ENCODE data around the gene ANKZF1. TPM values are rescaled to one million over a fixed set of nuclear protein-coding genes. Genes with fewer than 3 reads are reported as not detected.
A peak's percentile ranks its signal among the peaks of the same experiment; 100 is the strongest.

ANKZF1 gene
- total RNA-seq, 1 donor from 2014 or later, result 38.0 TPM

DNA sequence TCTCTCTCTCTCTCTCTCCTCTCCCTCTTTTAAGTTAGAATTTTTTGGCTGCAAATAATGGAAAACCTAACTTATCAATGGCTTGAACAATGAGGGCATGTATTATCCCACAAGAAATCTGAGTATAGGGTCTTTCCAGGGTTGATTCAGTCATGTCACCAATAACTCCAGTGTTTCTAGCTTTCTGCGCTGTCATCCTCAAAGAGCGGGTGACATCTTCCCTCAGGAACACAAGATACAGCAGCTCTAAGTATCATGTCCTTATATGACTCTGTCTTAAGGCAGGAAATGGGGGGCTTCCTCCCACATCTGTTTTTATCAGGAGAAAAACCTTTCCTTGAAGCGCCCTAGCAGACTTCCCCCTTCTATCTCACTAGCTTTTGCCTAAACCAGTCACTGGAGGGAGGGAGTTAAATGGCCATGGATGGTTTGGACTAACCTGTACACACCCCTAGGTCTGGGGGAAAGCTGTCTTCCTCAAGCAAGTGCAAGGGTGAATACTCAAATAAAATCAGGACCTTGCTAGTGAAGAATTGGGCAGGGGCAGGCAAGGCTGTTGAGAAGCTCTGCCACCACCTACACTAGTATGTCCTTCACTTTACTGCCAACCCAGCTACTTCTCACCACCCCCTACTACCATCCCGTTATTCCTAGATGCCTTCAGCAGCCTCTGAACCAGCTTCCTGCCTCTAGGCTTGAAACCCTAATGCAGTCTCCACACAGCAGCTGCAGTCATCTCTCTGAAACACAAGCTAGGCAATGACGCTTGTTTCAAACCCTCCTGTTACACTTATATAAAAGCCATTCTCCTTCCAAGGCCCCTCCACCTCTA is 31.6 kb downstream of the ANKZF1 start:
- no peak overlapping the region for H3K4me3 Mint-ChIP-seq (ENCODE audit: unreplicated experiment)
- no peak for DNase-seq (ENCODE audit: low spot score)
- no peaks in the 10 kb centered on the region for H3K4me1 Mint-ChIP-seq (ENCODE audit: low read depth)
- peaks cover 18% of the 10 kb centered on the region for H3K27me3 Mint-ChIP-seq (ENCODE audit: low read depth)
- TF ChIP-seq, protein P1, sequence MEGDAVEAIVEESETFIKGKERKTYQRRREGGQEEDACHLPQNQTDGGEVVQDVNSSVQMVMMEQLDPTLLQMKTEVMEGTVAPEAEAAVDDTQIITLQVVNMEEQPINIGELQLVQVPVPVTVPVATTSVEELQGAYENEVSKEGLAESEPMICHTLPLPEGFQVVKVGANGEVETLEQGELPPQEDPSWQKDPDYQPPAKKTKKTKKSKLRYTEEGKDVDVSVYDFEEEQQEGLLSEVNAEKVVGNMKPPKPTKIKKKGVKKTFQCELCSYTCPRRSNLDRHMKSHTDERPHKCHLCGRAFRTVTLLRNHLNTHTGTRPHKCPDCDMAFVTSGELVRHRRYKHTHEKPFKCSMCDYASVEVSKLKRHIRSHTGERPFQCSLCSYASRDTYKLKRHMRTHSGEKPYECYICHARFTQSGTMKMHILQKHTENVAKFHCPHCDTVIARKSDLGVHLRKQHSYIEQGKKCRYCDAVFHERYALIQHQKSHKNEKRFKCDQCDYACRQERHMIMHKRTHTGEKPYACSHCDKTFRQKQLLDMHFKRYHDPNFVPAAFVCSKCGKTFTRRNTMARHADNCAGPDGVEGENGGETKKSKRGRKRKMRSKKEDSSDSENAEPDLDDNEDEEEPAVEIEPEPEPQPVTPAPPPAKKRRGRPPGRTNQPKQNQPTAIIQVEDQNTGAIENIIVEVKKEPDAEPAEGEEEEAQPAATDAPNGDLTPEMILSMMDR (IDR thresholded peaks at IDR 0.05), result no peak
- peaks cover 2% of the 10 kb centered on the region for H3K36me3 Mint-ChIP-seq (ENCODE audit: low read depth)
- H3K9me3 Mint-ChIP-seq (ENCODE audit: low read depth), result no peaks in the 10 kb centered on the region
- H3K27ac Mint-ChIP-seq (ENCODE audit: unreplicated experiment), result no peak overlapping the region

DNA sequence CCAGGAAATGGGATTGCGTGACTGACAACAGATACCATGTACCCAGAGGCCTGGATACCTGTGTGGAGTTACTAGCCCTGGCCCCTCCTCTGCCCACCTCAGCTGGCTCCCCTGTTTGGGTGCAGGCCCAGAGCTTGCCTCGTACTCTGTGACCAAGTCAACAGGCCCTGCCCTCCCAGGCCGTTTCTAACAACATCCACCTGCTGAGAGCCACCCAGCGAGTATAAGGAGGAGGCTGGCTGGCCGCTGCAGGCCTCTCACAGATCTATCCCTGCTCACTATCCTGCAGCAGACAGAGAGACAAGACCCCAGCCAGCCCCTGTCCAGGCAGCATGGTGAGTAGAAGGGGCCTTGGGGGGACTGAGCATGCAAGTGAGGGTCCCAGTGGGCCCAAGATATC is 36.6 kb downstream of the ANKZF1 start:
- TF ChIP-seq, protein P1 (IDR thresholded peaks at IDR 0.05), result no peak
- no peaks in the 10 kb centered on the region for H3K9me3 Mint-ChIP-seq (ENCODE audit: low read depth)
- H3K4me1 Mint-ChIP-seq (ENCODE audit: low read depth), result peaks cover 4% of the 10 kb centered on the region
- DNase-seq (ENCODE audit: low spot score), result no peak
- H3K4me3 Mint-ChIP-seq (ENCODE audit: unreplicated experiment), result no peak overlapping the region
- no peak overlapping the region for H3K27ac Mint-ChIP-seq (ENCODE audit: unreplicated experiment)
- peaks cover 2% of the 10 kb centered on the region for H3K27me3 Mint-ChIP-seq (ENCODE audit: low read depth)
- peaks cover 2% of the 10 kb centered on the region for H3K36me3 Mint-ChIP-seq (ENCODE audit: low read depth)

DNA sequence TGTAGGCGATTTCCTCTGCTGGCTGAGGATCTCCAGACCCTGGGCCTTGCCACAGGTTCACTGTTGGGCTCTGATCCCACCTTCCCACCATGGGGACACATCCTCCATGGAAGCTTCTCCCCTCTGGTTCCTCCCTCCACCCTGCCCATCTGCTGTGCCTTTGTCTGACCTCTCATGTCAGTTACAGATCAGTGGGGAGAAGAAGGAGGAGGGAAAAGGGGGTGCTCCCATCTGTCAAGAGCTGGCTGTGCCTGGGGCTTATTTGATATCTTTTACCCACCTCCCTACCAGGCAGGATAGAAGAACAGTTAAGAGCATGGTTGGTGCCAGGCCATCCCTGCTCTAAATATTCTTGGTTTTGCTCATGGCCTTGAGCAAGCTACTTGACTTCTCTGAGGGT is 37.3 kb downstream of the ANKZF1 start:
- peaks cover 4% of the 10 kb centered on the region for H3K4me1 Mint-ChIP-seq (ENCODE audit: low read depth)

DNA sequence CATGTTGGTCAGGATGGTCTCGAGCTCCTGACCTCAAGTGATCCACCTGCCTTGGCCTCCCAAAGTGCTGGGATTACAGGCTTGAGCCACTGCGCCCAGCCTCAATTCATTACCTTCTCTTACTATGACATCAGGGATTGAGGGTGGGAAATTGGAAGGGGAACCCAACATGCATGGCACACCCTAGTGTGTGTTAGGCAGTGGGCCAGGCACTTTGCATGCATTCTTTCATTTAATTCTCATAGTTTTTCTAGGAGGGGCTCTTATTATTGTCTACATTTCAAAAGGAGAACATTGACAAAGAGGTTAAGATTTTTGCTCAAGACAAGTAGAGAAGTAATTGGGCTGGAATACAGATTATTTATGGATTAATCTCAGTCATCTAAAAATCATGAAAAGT is 38.7 kb downstream of the ANKZF1 start:
- DNase-seq (ENCODE audit: low spot score), result peak; percentile 10
- H3K4me3 Mint-ChIP-seq (ENCODE audit: unreplicated experiment), result no peak overlapping the region
- H3K36me3 Mint-ChIP-seq (ENCODE audit: low read depth), result no peaks in the 10 kb centered on the region
- peaks cover 4% of the 10 kb centered on the region for H3K4me1 Mint-ChIP-seq (ENCODE audit: low read depth)
- H3K9me3 Mint-ChIP-seq (ENCODE audit: low read depth), result no peaks in the 10 kb centered on the region
- H3K27ac Mint-ChIP-seq (ENCODE audit: unreplicated experiment), result no peak overlapping the region
- TF ChIP-seq, protein P1 (IDR thresholded peaks at IDR 0.05), result no peak
- no peaks in the 10 kb centered on the region for H3K27me3 Mint-ChIP-seq (ENCODE audit: low read depth)

More for the DNA sequence above, 37.3 kb downstream of the ANKZF1 start:
- Mint-ChIP-seq H3K4me3 (ENCODE audit: unreplicated experiment) (no peak overlapping the region), H3K36me3 (ENCODE audit: low read depth) (peaks cover 2% of the 10 kb centered on the region), H3K27me3 (ENCODE audit: low read depth) (peaks cover under 1% of the 10 kb centered on the region), H3K9me3 (ENCODE audit: low read depth) (no peaks in the 10 kb centered on the region), H3K27ac (ENCODE audit: unreplicated experiment) (no peak overlapping the region)
- TF ChIP-seq, protein P1 (IDR thresholded peaks at IDR 0.05), result no peak
- no peak for DNase-seq (ENCODE audit: low spot score)

DNA sequence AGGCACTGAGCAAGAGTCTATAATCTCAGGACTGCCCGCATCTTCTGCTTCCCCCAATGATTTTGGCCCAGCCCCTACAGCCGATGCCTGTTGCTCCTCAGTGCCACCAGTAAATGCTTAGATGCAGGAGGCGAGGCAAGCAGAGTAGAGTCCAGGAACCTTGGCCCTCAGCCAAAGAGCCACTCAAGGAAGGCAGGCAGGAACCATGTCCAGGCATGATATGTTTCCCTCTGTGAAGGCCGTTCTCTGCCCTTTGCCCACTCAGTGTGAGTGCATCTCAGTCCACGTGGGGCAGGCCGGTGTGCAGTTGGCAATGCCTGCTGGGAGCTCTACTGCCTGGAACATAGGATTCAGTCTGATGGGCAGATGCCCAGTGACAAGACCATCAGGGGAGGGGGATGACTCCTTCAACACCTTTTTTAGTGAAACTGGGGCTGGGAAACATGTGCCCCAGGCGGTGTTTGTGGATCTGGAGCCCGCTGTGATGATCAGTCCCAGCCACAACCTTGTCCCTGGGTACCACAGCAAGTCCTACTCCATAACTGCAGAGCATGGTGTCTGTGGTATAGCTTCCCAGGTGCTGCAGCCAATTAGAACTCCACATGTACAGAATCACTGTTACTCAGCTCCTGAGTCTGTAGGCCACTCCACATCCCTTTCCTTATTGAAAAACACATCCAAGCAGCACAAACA is 39.9 kb downstream of the ANKZF1 start:
- TF ChIP-seq, protein P1 (IDR thresholded peaks at IDR 0.05), result no peak
- Mint-ChIP-seq H3K4me3 (ENCODE audit: unreplicated experiment) (no peak overlapping the region), H3K27me3 (ENCODE audit: low read depth) (no peaks in the 10 kb centered on the region), H3K36me3 (ENCODE audit: low read depth) (no peaks in the 10 kb centered on the region), H3K27ac (ENCODE audit: unreplicated experiment) (no peak overlapping the region), H3K9me3 (ENCODE audit: low read depth) (no peaks in the 10 kb centered on the region), H3K4me1 (ENCODE audit: low read depth) (peaks cover 17% of the 10 kb centered on the region)
- peak; percentile 60 for DNase-seq (ENCODE audit: low spot score)

All from chondrocyte (in vitro differentiated cells).